ENCODE measurements around the gene SMARCA5. TPM values are rescaled to one million over a fixed set of nuclear protein-coding genes. Genes with fewer than 3 reads are reported as not detected.

The SMARCA5 gene
- total RNA-seq, 6 donors from 2014 or later = 27.4 to 93.5 (median 58.3) TPM

- DNase-seq = no peak
- Histone ChIP-seq H3K27me3 (no peaks in the 10 kb centered on the region), H3K4me3 (no peak overlapping the region), H3K36me3 (peaks cover 47 to 89% (median 61%) of the 10 kb centered on the region in 4 donors), H3K27ac (no peak overlapping the region), H3K9me3 (no peaks in the 10 kb centered on the region), H3K4me1 (peaks cover 0 to 4% (median 0%) of the 10 kb centered on the region in 4 donors)
- 98% methylated on average over 3 of the region's 3 CpGs for WGBS, 2 donors
- no peak for TF ChIP-seq POLR2AphosphoS5 (IDR thresholded peaks at IDR 0.05)
- no peak for TF ChIP-seq POLR2A (IDR thresholded peaks at IDR 0.05)
- TF ChIP-seq CTCF (IDR thresholded peaks at IDR 0.05) = no peak
- TF ChIP-seq EP300 (IDR thresholded peaks at IDR 0.05) = no peak
- ATAC-seq (ENCODE audit: low FRiP score in 2 of 2) = no peak
Observed at GRCh38 chr4:143539670-143540023, 26.1 kb downstream of the SMARCA5 start.

DNA sequence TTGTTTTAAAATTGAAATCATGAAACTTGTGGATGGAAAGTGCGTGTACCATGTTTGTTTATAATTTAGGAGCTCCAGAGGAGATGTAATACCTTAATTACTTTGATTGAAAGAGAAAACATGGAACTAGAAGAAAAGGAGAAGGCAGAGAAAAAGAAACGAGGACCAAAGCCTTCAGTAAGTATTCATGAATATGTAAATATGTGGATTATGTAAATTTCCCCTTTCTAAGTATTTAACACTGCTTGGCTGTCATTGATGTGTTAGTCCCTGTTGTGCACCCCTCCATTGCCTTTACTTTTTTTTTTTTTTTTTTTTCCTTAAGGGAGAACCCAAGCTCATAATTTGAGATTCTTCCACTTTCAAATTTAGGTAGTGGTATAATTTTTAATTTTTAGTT, 36.4 kb downstream of the SMARCA5 start:
- no peak overlapping the region for H3K4me3 ChIP-seq
- TF ChIP-seq EP300 (IDR thresholded peaks at IDR 0.05) (no peak), CTCF (IDR thresholded peaks at IDR 0.05) (no peak), POLR2A (IDR thresholded peaks at IDR 0.05) (no peak), POLR2AphosphoS5 (IDR thresholded peaks at IDR 0.05) (no peak)
- 72 to 90% methylated on average over 2 of the region's 2 CpGs for WGBS, 2 donors
- peaks cover 26 to 92% (median 47%) of the 10 kb centered on the region in 4 donors for H3K36me3 ChIP-seq
- H3K9me3 ChIP-seq = no peaks in the 10 kb centered on the region
- no peak overlapping the region for H3K27ac ChIP-seq
- ATAC-seq (ENCODE audit: low FRiP score in 2 of 2) (no peak), DNase-seq (no peak)
- H3K4me1 ChIP-seq = no peaks in the 10 kb centered on the region
- no peaks in the 10 kb centered on the region for H3K27me3 ChIP-seq

DNA sequence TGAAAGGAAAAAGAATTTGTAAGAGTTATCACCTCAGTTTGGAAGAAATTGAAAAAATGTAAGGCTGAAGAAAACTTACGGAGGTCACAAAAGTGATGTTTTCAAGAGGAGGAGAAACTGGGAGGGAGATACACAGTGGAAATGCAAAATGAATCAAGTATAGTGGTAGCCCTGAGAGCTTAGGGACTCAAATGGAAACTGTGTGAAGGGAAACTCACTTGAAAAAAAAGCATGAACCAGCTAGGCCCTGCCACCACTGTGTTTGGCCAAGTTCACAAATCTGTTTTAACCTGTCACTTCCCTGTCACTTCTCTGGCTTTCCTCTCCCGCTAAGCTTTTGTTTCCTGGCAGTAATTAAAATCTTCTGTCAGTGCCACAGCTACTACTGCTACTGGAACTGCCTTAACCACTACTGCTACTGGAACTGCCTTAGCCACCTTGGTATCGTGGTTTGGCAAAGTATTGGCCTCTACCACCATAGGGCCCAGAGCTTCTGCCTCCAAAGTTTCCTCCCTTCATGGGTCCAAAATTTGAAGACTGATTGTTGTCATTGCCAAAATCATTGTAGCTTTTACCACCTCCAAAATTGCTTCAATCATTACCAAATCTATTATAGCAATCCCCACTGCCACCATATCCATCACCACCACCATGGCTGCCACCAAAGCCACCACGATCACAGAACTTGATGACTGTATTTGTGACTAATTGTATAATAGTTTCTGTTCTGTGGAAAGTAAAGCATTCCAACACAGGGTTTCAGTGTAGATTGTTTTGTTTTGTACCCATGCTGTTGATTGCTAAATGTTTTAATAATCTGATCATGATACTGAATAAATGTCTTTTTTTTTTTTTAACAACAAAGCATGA, 41.5 kb downstream of the SMARCA5 start:
- H3K36me3 ChIP-seq = peaks cover 0 to 47% (median 16%) of the 10 kb centered on the region in 4 donors
- no peak for TF ChIP-seq CTCF (IDR thresholded peaks at IDR 0.05)
- TF ChIP-seq POLR2AphosphoS5 (IDR thresholded peaks at IDR 0.05) = no peak
- TF ChIP-seq POLR2A (IDR thresholded peaks at IDR 0.05) = no peak
- TF ChIP-seq EP300 (IDR thresholded peaks at IDR 0.05) = no peak
- H3K4me1 ChIP-seq = peaks cover 7 to 13% (median 10%) of the 10 kb centered on the region in 4 donors
- ATAC-seq (ENCODE audit: low FRiP score in 2 of 2) (no peak), DNase-seq (no peak)
- H3K9me3 ChIP-seq = no peaks in the 10 kb centered on the region
- no peaks in the 10 kb centered on the region for H3K27me3 ChIP-seq
- no peak overlapping the region for H3K27ac ChIP-seq
- H3K4me3 ChIP-seq = no peak overlapping the region
- 70% methylated on average over 4 of the region's 4 CpGs for WGBS, 2 donors

DNA sequence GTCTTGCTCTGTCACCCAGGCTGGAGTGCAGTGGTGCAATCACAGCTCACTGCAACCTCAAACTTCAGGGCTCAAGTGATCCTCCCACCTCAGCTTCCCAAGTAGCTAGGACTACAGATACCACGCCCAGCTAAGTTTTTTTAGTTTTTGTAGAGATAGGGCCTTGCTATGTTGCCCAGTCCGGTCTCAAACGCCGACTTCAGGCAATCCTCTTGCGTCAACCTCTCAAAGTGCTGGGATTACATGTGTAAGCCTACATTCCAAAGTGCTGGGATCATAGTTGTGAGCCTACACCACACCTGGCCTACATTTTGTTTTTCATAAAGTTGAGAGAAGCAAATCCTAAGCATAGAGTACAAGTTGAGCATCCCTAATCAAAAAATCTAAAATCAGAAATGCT, 42.2 kb downstream of the SMARCA5 start:
- Histone ChIP-seq H3K9me3 (no peaks in the 10 kb centered on the region), H3K4me1 (peaks cover 7 to 14% (median 11%) of the 10 kb centered on the region in 4 donors), H3K36me3 (peaks cover 0 to 40% (median 14%) of the 10 kb centered on the region in 4 donors), H3K27me3 (no peaks in the 10 kb centered on the region), H3K27ac (no peak overlapping the region), H3K4me3 (no peak overlapping the region)
- DNase-seq (peak in 1 of 2 donors; percentile 67), ATAC-seq (ENCODE audit: low FRiP score in 2 of 2) (no peak)
- 72 to 91% methylated on average over 5 of the region's 5 CpGs for WGBS, 2 donors
- TF ChIP-seq CTCF (IDR thresholded peaks at IDR 0.05) (no peak), POLR2A (IDR thresholded peaks at IDR 0.05) (no peak)

DNA sequence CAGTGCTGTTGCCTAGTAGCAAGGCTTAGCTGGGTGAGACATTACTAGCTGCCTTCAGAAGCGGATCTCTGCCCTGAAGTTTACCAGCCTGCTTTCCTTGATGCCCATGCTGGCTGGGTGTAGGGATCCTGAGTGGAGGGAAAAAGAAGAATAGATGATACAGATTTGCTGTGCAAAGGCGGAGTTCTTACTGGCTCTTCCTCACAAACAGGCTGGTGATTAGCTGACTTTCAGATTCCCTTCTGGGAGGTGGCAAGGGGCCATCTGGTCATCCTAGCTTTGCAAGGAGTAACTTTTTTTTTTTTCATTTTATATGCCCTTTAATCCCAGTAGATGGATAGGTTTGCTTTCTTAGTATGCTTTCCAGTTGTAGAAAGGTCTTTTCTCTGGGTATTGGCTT, 44.8 kb downstream of the SMARCA5 start:
- peaks cover 0 to 19% (median 7%) of the 10 kb centered on the region in 4 donors for H3K36me3 ChIP-seq

More for the DNA sequence above, 44.8 kb downstream of the SMARCA5 start:
- peaks cover 7 to 14% (median 11%) of the 10 kb centered on the region in 4 donors for H3K4me1 ChIP-seq
- H3K27ac ChIP-seq = no peak overlapping the region
- 71 to 91% methylated on average over 2 of the region's 2 CpGs for WGBS, 2 donors
- ATAC-seq (ENCODE audit: low FRiP score in 2 of 2) (no peak), DNase-seq (no peak)
- no peaks in the 10 kb centered on the region for H3K9me3 ChIP-seq
- TF ChIP-seq EP300 (IDR thresholded peaks at IDR 0.05) = no peak
- TF ChIP-seq CTCF (IDR thresholded peaks at IDR 0.05) = no peak
- TF ChIP-seq POLR2A (IDR thresholded peaks at IDR 0.05) = no peak
- TF ChIP-seq POLR2AphosphoS5 (IDR thresholded peaks at IDR 0.05) = no peak
- no peaks in the 10 kb centered on the region for H3K27me3 ChIP-seq
- H3K4me3 ChIP-seq = peak overlapping the region in 1 of 4 donors; percentile 63
